SK-N-SH treated with all-trans-retinoic acid at 6 μM for 48 hours (cell line): ENCODE results near the gene RAB7B.

Source experiments
- BACH2 ChIP-seq: fragments of 250-450 bp; sonication (Bioruptor Pico); IDR thresholded peaks from 2 replicates; pipeline ENCODE4 v1.9.0; 2021; ENCODE audit warnings: mild to moderate bottlenecking, borderline replicate concordance
- ESRRG ChIP-seq: fragments of 250-450 bp; sonication (Bioruptor Pico); IDR thresholded peaks from 2 replicates; pipeline ENCODE4 v1.6.1; 2021; ENCODE audit warnings: mild to moderate bottlenecking
- GLIS3 ChIP-seq: fragments of 250-450 bp; sonication (Bioruptor Pico); IDR thresholded peaks from 2 replicates; pipeline ENCODE4 v1.5.0; 2020; ENCODE audit warnings: mild to moderate bottlenecking, moderate library complexity
- OSR1 ChIP-seq: fragments of 250-450 bp; sonication (Bioruptor Pico); IDR thresholded peaks from 2 replicates; pipeline ENCODE4 v1.8.0; 2022; ENCODE audit warnings: moderate library complexity, mild to moderate bottlenecking, inconsistent platforms
- RARB ChIP-seq: fragments of 250-450 bp; sonication (Bioruptor Pico); IDR thresholded peaks from 2 replicates; pipeline ENCODE4 v1.8.0; 2021; ENCODE audit warnings: mild to moderate bottlenecking, moderate library complexity
- TCF4 ChIP-seq: fragments of 250-450 bp; sonication (Bioruptor Pico); IDR thresholded peaks from 2 replicates; pipeline ENCODE4 v1.8.0; 2021; ENCODE audit warnings: mild to moderate bottlenecking, moderate library complexity, borderline replicate concordance
- TOX ChIP-seq: fragments of 250-450 bp; sonication (Bioruptor Pico); IDR thresholded peaks from 2 replicates; pipeline ENCODE4 v1.8.0; 2021; ENCODE audit warnings: mild to moderate bottlenecking, moderate library complexity, borderline replicate concordance
- ZFP3 ChIP-seq: fragments of 250-450 bp; sonication (Bioruptor Pico); IDR thresholded peaks from 2 replicates; pipeline ENCODE4 v1.5.0; 2020; ENCODE audit warnings: mild to moderate bottlenecking, moderate library complexity
- ZFP30 ChIP-seq: fragments of 450-650 bp; formaldehyde crosslinking; IDR thresholded peaks from 2 replicates; pipeline ENCODE4 v1.5.0; 2022; ENCODE audit warnings: mild to moderate bottlenecking, moderate library complexity
- ZNF565 ChIP-seq: fragments of 450-650 bp; formaldehyde crosslinking; conservative IDR thresholded peaks from 2 replicates; pipeline ENCODE4 v1.5.0; 2020; ENCODE audit warnings: low read depth, mild to moderate bottlenecking, moderate library complexity
- ZNF8 ChIP-seq: fragments of 450-650 bp; formaldehyde crosslinking; IDR thresholded peaks from 2 replicates; pipeline ENCODE4 v1.5.0; 2020; ENCODE audit warnings: mild to moderate bottlenecking, moderate library complexity
- TF ChIP-seq, protein P1 (sequence below): fragments of 250-450 bp; sonication (Bioruptor Pico); IDR thresholded peaks from 2 replicates; pipeline ENCODE4 v1.5.1; 2021; ENCODE audit warnings: mild to moderate bottlenecking, moderate library complexity
- TF ChIP-seq, protein P2 (sequence below): fragments of 250-450 bp; sonication (Bioruptor Pico); IDR thresholded peaks from 2 replicates; pipeline ENCODE4 v1.8.0; 2020; ENCODE audit warnings: mild to moderate bottlenecking, moderate library complexity, borderline replicate concordance
- TF ChIP-seq, protein P3 (sequence below): fragments of 250-450 bp; sonication (Bioruptor Pico); IDR thresholded peaks from 2 replicates; pipeline ENCODE4 v1.8.0; 2021; ENCODE audit warnings: low read depth, mild to moderate bottlenecking, moderate library complexity, borderline replicate concordance

DNA sequence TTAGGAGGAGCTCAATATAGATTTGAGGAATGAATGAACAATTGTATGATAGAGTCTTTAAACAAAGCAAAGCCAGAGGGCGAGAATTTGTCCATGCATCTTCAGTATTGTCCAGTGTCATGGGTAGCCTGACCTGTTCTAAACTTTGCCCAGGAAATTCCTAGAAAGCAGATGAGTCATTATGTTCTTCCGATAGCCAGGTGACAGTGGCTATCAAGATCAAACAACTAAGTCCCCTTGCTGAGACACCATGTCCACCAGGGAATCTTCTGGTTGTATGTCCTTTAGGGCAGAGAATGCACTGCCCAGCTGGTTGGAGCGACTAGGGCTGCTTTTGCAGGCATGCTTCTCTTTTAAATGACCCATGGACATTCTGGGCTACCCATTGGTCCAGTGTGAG is 58.1 kb downstream of the RAB7B start:
- no peak for TF ChIP-seq ESRRG (CRISPR knock-in tag)
- no peak for TF ChIP-seq RARB (CRISPR knock-in tag)
- TF ChIP-seq, protein P1, sequence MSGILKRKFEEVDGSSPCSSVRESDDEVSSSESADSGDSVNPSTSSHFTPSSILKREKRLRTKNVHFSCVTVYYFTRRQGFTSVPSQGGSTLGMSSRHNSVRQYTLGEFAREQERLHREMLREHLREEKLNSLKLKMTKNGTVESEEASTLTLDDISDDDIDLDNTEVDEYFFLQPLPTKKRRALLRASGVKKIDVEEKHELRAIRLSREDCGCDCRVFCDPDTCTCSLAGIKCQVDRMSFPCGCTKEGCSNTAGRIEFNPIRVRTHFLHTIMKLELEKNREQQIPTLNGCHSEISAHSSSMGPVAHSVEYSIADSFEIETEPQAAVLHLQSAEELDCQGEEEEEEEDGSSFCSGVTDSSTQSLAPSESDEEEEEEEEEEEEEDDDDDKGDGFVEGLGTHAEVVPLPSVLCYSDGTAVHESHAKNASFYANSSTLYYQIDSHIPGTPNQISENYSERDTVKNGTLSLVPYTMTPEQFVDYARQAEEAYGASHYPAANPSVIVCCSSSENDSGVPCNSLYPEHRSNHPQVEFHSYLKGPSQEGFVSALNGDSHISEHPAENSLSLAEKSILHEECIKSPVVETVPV: no peak
- TF ChIP-seq ZFP3 (CRISPR knock-in tag): no peak
- TF ChIP-seq, protein P2, sequence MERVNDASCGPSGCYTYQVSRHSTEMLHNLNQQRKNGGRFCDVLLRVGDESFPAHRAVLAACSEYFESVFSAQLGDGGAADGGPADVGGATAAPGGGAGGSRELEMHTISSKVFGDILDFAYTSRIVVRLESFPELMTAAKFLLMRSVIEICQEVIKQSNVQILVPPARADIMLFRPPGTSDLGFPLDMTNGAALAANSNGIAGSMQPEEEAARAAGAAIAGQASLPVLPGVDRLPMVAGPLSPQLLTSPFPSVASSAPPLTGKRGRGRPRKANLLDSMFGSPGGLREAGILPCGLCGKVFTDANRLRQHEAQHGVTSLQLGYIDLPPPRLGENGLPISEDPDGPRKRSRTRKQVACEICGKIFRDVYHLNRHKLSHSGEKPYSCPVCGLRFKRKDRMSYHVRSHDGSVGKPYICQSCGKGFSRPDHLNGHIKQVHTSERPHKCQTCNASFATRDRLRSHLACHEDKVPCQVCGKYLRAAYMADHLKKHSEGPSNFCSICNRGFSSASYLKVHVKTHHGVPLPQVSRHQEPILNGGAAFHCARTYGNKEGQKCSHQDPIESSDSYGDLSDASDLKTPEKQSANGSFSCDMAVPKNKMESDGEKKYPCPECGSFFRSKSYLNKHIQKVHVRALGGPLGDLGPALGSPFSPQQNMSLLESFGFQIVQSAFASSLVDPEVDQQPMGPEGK (CRISPR knock-in tag): no peak
- TF ChIP-seq, protein P3, sequence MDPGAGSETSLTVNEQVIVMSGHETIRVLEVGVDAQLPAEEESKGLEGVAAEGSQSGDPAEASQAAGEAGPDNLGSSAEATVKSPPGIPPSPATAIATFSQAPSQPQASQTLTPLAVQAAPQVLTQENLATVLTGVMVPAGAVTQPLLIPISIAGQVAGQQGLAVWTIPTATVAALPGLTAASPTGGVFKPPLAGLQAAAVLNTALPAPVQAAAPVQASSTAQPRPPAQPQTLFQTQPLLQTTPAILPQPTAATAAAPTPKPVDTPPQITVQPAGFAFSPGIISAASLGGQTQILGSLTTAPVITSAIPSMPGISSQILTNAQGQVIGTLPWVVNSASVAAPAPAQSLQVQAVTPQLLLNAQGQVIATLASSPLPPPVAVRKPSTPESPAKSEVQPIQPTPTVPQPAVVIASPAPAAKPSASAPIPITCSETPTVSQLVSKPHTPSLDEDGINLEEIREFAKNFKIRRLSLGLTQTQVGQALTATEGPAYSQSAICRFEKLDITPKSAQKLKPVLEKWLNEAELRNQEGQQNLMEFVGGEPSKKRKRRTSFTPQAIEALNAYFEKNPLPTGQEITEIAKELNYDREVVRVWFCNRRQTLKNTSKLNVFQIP (CRISPR knock-in tag): no peak
- TF ChIP-seq OSR1 (CRISPR knock-in tag): no peak
- no peak for TF ChIP-seq ZFP30
- TF ChIP-seq GLIS3: no peak
- no peak for TF ChIP-seq TOX (CRISPR knock-in tag)
- TF ChIP-seq TCF4 (CRISPR knock-in tag): no peak
- TF ChIP-seq ZNF565: no peak
- TF ChIP-seq ZNF8 (CRISPR knock-in tag): no peak
- TF ChIP-seq BACH2 (CRISPR knock-in tag): no peak
